K562 (cell line): ENCODE results near the gene RCSD1. TPM values are rescaled to one million over a fixed set of nuclear protein-coding genes. Genes with fewer than 3 reads are reported as not detected.

Experiments
- BRCA1 ChIP-seq, 2 experiments: fragments of 450-650 bp in 1 of 2; sonication (generic) in 1 of 2; formaldehyde crosslinking in 1 of 2; IDR thresholded peaks; 2 replicates each; pipeline versions ENCODE4 v1.5.0 to v1.6.1; 2017 to 2020; ENCODE audit warnings: mild to moderate bottlenecking in 1 of 2, missing genetic modification reagents in 1 of 2
- BRF1 ChIP-seq: IDR thresholded peaks from 3 replicates; pipeline ENCODE4 v1.6.1; 2011; ENCODE audit warnings: borderline replicate concordance, mild to moderate bottlenecking; ENCODE audit not compliant: insufficient read length; ENCODE audit errors: extremely low read depth
- EGR1 ChIP-seq: fragments of 450-650 bp; conservative IDR thresholded peaks from 2 replicates; pipeline ENCODE4 v1.6.1; 2017; ENCODE audit warnings: mild to moderate bottlenecking
- HINFP ChIP-seq: fragments of 450-650 bp; conservative IDR thresholded peaks from 2 replicates; pipeline ENCODE4 v1.6.1; 2016; ENCODE audit warnings: missing genetic modification characterization, low read depth, mild to moderate bottlenecking, control low read depth, missing compliant biosample characterization
- KDM2B ChIP-seq: fragments of 250-450 bp; sonication (Bioruptor Pico); IDR thresholded peaks from 2 replicates; pipeline ENCODE4 v1.8.0; 2021; ENCODE audit warnings: mild to moderate bottlenecking, moderate library complexity
- PHTF2 ChIP-seq: fragments of 250-450 bp; sonication (Bioruptor Pico); IDR thresholded peaks from 2 replicates; pipeline ENCODE4 v1.5.0; 2021; ENCODE audit warnings: mild to moderate bottlenecking
- POLR2H ChIP-seq: IDR thresholded peaks from 2 replicates; pipeline ENCODE4 v1.6.1; 2016; ENCODE audit warnings: missing genetic modification characterization, low read depth, mild to moderate bottlenecking, control low read depth, missing compliant biosample characterization, moderate library complexity
- PTTG1 ChIP-seq: fragments of 450-650 bp; IDR thresholded peaks from 2 replicates; pipeline ENCODE4 v1.6.1; 2016; ENCODE audit warnings: low read depth, mild to moderate bottlenecking, missing genetic modification characterization, missing compliant biosample characterization
- RBFOX2 ChIP-seq: fragments of 200-400 bp; formaldehyde crosslinking; IDR thresholded peaks from 2 replicates; pipeline ENCODE4 v1.6.1; 2017; ENCODE audit warnings: low read depth, mild to moderate bottlenecking, low read length, moderate library complexity
- RBM14 ChIP-seq: fragments of 200-400 bp; formaldehyde crosslinking; IDR thresholded peaks from 2 replicates; pipeline ENCODE4 v1.6.1; 2018; ENCODE audit warnings: low read depth, mild to moderate bottlenecking, low read length, moderate library complexity, borderline replicate concordance; ENCODE audit not compliant: insufficient read depth
- ZNF609 ChIP-seq: sonication (generic); formaldehyde crosslinking; IDR thresholded peaks from 2 replicates; pipeline ENCODE4 v1.8.1; 2023; ENCODE audit warnings: missing genetic modification reagents, mild to moderate bottlenecking, borderline replicate concordance
- polyA plus RNA-seq, 8 experiments: library from polyadenylated mRNA; depleted of rRNA in 4 of 8; stranded (reverse) in 5 of 8; unstranded in 3 of 8; fragments of >200 nt; fragmentation: Nextera tagmentation in 2 of 8; fragmentation: Illumina TruSeq in 1 of 8; extraction: Ambion mirVana in 2 of 8; extraction: Trizol in 1 of 8; gene quantifications; 2 replicates each; pipeline versions ENCODE4 v1.2.1 to v1.2.3, GENCODE V29; 2011 to 2014; ENCODE audit warnings: inconsistent platforms in 1 of 8, missing spikeins in 1 of 8
- total RNA-seq, 7 experiments: library from RNA; depleted of rRNA in 6 of 7; stranded (reverse); fragments of >200 nt in 6 of 7; fragmentation: Illumina TruSeq in 2 of 7; extraction: Trizol in 2 of 7; gene quantifications; 2 replicates each; pipeline versions ENCODE4 v1.2.1 to v1.2.3, GENCODE V29; 2011 to 2021; ENCODE audit warnings: low replicate concordance in 1 of 7

RCSD1 gene
- total and polyA plus RNA-seq, 9 of the 15 experiments (the other 6 are each of a cell fraction or from before 2014, with no cell fraction given), result 7.8 to 69.8 (median 45.3) TPM

- TF ChIP-seq KDM2B (CRISPR knock-in tag) (no peak), RBFOX2 (no peak), EGR1 (no peak), PHTF2 (no peak), BRCA1 (IDR thresholded peaks at IDR 0.05) (no peak), BRCA1 (CRISPR knock-in tag; IDR thresholded peaks at IDR 0.05) (no peak), POLR2H (no peak), HINFP (tag) (no peak), ZNF609 (CRISPR knock-in tag) (no peak), RBM14 (no peak), BRF1 (no peak), PTTG1 (tag) (no peak)
- TF ChIP-seq, all 486 proteins: peak for 62
Observed at GRCh38 chr1:167599957-167600581, 30.0 kb upstream of the RCSD1 start (continued).
